Smooth muscle cell (in vitro differentiated cells): Measurements from ENCODE around the gene USP12. TPM values are rescaled to one million over a fixed set of nuclear protein-coding genes. Genes with fewer than 3 reads are reported as not detected.

Experiments used
- DNase-seq: peaks from one replicate; lab custom pipeline; 2025; ENCODE audit not compliant: unreplicated experiment; lab: John Stamatoyannopoulos, UW
- H2AFZ ChIP-seq: fragments of 200-600 bp; sonication (generic); 2 replicates; pipeline ENCODE4 v1.6.0; 2016; ENCODE audit warnings: antibody characterized with exemption, low read depth, mild to moderate bottlenecking
- H3F3A ChIP-seq: fragments of 200-600 bp; sonication (generic); 2 replicates; pipeline ENCODE4 v1.6.0; 2017; ENCODE audit warnings: antibody characterized with exemption, low read depth
- H3K27ac ChIP-seq: fragments of 200-600 bp; sonication (generic); 2 replicates; pipeline ENCODE4 v1.5.1; 2016; ENCODE audit warnings: low read depth, mild to moderate bottlenecking
- H3K27me3 ChIP-seq: fragments of 200-600 bp; sonication (generic); 2 replicates; pipeline ENCODE4 v1.6.1; 2016; ENCODE audit warnings: low read depth, mild to moderate bottlenecking
- H3K36me3 ChIP-seq: fragments of 200-600 bp; sonication (generic); 2 replicates; pipeline ENCODE4 v1.5.1; 2016; ENCODE audit warnings: low read depth
- H3K4me1 ChIP-seq: fragments of 200-600 bp; sonication (generic); 2 replicates; pipeline ENCODE4 v1.5.1; 2016; ENCODE audit warnings: low read depth
- H3K4me2 ChIP-seq: fragments of 200-600 bp; sonication (generic); 2 replicates; pipeline ENCODE4 v1.6.0; 2016; ENCODE audit warnings: mild to moderate bottlenecking
- H3K4me3 ChIP-seq: fragments of 200-600 bp; sonication (generic); 2 replicates; pipeline ENCODE4 v1.5.1; 2016; ENCODE audit warnings: mild to moderate bottlenecking
- H3K79me2 ChIP-seq: fragments of 200-600 bp; sonication (generic); 2 replicates; pipeline ENCODE4 v1.6.0; 2016; ENCODE audit warnings: low read depth, mild to moderate bottlenecking
- H3K9ac ChIP-seq: fragments of 200-600 bp; sonication (generic); 2 replicates; pipeline ENCODE4 v1.6.0; 2016; ENCODE audit warnings: low read depth
- H3K9me3 ChIP-seq: fragments of 200-600 bp; sonication (generic); replicated peaks from 2 replicates; pipeline ENCODE4 v1.5.1; 2016; ENCODE audit warnings: low read depth
- H4K20me1 ChIP-seq: fragments of 200-600 bp; sonication (generic); 2 replicates; pipeline ENCODE4 v1.6.0; 2016; ENCODE audit warnings: low read depth
- WGBS: methylation state at CpG from one replicate; pipeline ENCODE4 v1.1.7; 2016; ENCODE audit warnings: low lambda C conversion rate; 5-methylcytosine and 5-hydroxymethylcytosine counted together
- polyA plus RNA-seq: library from polyadenylated mRNA; unstranded; fragments of >200 nt; fragmentation: Nextera tagmentation; extraction: Ambion mirVana; gene quantifications from 2 replicates; pipeline ENCODE4 v1.2.1, GENCODE V29; 2016
- total RNA-seq: library from RNA; depleted of rRNA; stranded (reverse); fragments of >200 nt; gene quantifications from 2 replicates; pipeline ENCODE4 v1.2.3, GENCODE V29; 2014
- TF ChIP-seq, protein P1 (sequence below): fragments of 200-600 bp; sonication (generic); IDR thresholded peaks from 2 replicates; pipeline ENCODE4 v1.5.1; 2017; ENCODE audit warnings: borderline replicate concordance, mild to moderate bottlenecking, antibody characterized with exemption; ENCODE audit not compliant: insufficient read depth, poor library complexity, severe bottlenecking

The USP12 gene
- total and polyA plus RNA-seq, 2 experiments from 2014 or later = 11.3 to 19.9 TPM

DNA sequence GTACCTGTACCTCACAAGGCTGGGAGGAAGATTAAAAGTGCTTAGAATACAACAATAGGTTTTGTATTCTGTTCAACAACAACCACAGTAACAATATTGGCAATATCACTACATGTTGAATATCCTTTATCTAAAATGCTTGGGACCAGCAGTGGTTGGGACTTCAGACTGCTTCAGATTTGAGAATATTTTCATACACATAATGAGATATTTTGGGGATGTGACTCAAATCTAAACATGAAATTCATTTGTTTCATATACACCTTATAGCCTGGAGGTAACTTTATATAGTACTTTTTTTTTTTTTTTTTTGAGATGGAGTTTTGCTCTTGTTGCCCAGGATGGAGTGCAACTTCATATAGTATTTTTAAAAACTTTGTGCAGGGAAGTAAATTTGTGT lies 73.9 kb downstream of the USP12 start:
- TF ChIP-seq, protein P1, sequence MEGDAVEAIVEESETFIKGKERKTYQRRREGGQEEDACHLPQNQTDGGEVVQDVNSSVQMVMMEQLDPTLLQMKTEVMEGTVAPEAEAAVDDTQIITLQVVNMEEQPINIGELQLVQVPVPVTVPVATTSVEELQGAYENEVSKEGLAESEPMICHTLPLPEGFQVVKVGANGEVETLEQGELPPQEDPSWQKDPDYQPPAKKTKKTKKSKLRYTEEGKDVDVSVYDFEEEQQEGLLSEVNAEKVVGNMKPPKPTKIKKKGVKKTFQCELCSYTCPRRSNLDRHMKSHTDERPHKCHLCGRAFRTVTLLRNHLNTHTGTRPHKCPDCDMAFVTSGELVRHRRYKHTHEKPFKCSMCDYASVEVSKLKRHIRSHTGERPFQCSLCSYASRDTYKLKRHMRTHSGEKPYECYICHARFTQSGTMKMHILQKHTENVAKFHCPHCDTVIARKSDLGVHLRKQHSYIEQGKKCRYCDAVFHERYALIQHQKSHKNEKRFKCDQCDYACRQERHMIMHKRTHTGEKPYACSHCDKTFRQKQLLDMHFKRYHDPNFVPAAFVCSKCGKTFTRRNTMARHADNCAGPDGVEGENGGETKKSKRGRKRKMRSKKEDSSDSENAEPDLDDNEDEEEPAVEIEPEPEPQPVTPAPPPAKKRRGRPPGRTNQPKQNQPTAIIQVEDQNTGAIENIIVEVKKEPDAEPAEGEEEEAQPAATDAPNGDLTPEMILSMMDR = no peak
- no peak overlapping the region for H2AFZ ChIP-seq
- no peak for DNase-seq
- no peak overlapping the region for H3K4me2 ChIP-seq
- H3K79me2 ChIP-seq = peaks cover 5% of the 10 kb centered on the region
- H3K36me3 ChIP-seq = peaks cover 7% of the 10 kb centered on the region
- H3K9ac ChIP-seq = no peak overlapping the region
- no peaks in the 10 kb centered on the region for H3K9me3 ChIP-seq
- H4K20me1 ChIP-seq = peaks cover 11% of the 10 kb centered on the region
- no peak overlapping the region for H3K27ac ChIP-seq
- H3K4me3 ChIP-seq = no peak overlapping the region
- H3K27me3 ChIP-seq = no peaks in the 10 kb centered on the region
- no peaks in the 10 kb centered on the region for H3K4me1 ChIP-seq
- H3F3A ChIP-seq = no peaks in the 10 kb centered on the region

- no peaks in the 10 kb centered on the region for H3K4me1 ChIP-seq
- no peaks in the 10 kb centered on the region for H3K9me3 ChIP-seq
- no peak overlapping the region for H3K27ac ChIP-seq
- H4K20me1 ChIP-seq = peaks cover 7% of the 10 kb centered on the region
- TF ChIP-seq, protein P1 = no peak
- 96% methylated on average over 4 of the region's 4 CpGs for WGBS
- H2AFZ ChIP-seq = no peak overlapping the region
- H3K4me3 ChIP-seq = no peak overlapping the region
- no peak overlapping the region for H3K9ac ChIP-seq
- no peak overlapping the region for H3K4me2 ChIP-seq
- no peaks in the 10 kb centered on the region for H3K79me2 ChIP-seq
- H3F3A ChIP-seq = no peaks in the 10 kb centered on the region
- DNase-seq = no peak
- no peaks in the 10 kb centered on the region for H3K27me3 ChIP-seq
- no peaks in the 10 kb centered on the region for H3K36me3 ChIP-seq
These were observed 80.2 kb downstream of the USP12 start for GRCh38 chr13:27091451-27091850.

DNA sequence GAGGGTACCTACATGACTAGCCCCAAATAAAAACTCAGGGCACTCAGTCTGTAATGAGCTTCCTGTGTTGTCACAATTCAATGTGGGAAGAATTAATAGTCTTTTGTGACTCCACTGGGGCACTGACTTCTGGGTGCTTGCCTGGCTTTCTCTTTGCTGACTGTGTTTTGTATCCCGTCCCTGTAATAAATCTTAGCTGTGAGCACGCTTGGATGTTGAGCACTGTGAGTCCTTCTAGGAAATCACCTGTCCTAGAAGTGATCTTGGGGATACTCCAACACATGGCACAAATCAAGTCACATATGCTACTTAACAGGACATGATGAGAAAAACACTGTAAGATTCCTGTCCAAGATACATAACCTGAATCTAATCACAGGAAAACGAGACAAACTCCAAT lies 83.0 kb downstream of the USP12 start:
- H3K9me3 ChIP-seq = no peaks in the 10 kb centered on the region
- TF ChIP-seq, protein P1 = no peak
- H3K36me3 ChIP-seq = peaks cover 4% of the 10 kb centered on the region
- no peaks in the 10 kb centered on the region for H3K4me1 ChIP-seq
- no peak for DNase-seq
- no peak overlapping the region for H3K27ac ChIP-seq
- H3K27me3 ChIP-seq = no peaks in the 10 kb centered on the region
- no peak overlapping the region for H3K4me2 ChIP-seq
- H4K20me1 ChIP-seq = peaks cover 2% of the 10 kb centered on the region
- no peak overlapping the region for H3K9ac ChIP-seq
- H3F3A ChIP-seq = no peaks in the 10 kb centered on the region
- no peak overlapping the region for H2AFZ ChIP-seq
- WGBS = 100% methylated on average over 3 of the region's 3 CpGs
- H3K79me2 ChIP-seq = no peaks in the 10 kb centered on the region
- H3K4me3 ChIP-seq = no peak overlapping the region

- H3K9me3 ChIP-seq = no peaks in the 10 kb centered on the region
- H3K27ac ChIP-seq = no peak overlapping the region
- no peak overlapping the region for H3K4me3 ChIP-seq
- H3K79me2 ChIP-seq = no peaks in the 10 kb centered on the region
- no peaks in the 10 kb centered on the region for H3K27me3 ChIP-seq
- H4K20me1 ChIP-seq = no peaks in the 10 kb centered on the region
- peaks cover 4% of the 10 kb centered on the region for H3K36me3 ChIP-seq
- H3K4me2 ChIP-seq = no peak overlapping the region
- no peak overlapping the region for H3K9ac ChIP-seq
- TF ChIP-seq, protein P1 = no peak
- no peak overlapping the region for H2AFZ ChIP-seq
- WGBS = 93% methylated on average over 6 of the region's 6 CpGs
- no peak for DNase-seq
- H3K4me1 ChIP-seq = no peaks in the 10 kb centered on the region
- peaks cover 3% of the 10 kb centered on the region for H3F3A ChIP-seq
These were observed 84.9 kb downstream of the USP12 start for GRCh38 chr13:27086599-27087265.
